ENCODE results near the gene PPP1R2. TPM values are rescaled to one million over a fixed set of nuclear protein-coding genes. Genes with fewer than 3 reads are reported as not detected.

Gene PPP1R2
- total and polyA plus RNA-seq, 2 experiments from 2014 or later = 63.0 to 474 TPM

DNA sequence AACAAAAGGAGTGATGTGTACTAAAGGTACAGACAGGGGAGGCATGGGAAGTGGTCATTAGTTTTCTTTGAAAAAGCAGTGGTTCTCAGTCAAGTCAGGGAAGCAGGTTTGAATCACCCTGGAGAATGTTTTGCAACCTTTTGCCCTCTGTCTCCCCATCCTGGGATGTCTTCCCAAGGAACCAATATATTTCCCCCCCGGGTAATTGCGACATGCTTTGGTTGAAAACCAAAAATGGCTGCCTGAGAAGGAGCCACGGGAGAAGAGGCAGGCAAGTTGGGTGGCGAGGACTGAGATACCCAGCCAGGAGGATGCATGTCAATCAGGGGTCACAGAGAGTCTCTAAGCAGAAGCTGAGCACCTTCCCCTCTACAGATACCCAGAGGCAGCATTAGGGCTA is 20.2 kb upstream of the PPP1R2 start:
- Histone ChIP-seq H3K36me3 (no peaks in the 10 kb centered on the region), H3K9me3 (ENCODE audit: low read depth) (no peaks in the 10 kb centered on the region), H3K4me3 (no peak overlapping the region), H3K4me1 (ENCODE audit: low read depth) (peaks cover 5% of the 10 kb centered on the region), H3K27ac (no peak overlapping the region), H3K27me3 (no peaks in the 10 kb centered on the region)
- TF ChIP-seq, protein P1, sequence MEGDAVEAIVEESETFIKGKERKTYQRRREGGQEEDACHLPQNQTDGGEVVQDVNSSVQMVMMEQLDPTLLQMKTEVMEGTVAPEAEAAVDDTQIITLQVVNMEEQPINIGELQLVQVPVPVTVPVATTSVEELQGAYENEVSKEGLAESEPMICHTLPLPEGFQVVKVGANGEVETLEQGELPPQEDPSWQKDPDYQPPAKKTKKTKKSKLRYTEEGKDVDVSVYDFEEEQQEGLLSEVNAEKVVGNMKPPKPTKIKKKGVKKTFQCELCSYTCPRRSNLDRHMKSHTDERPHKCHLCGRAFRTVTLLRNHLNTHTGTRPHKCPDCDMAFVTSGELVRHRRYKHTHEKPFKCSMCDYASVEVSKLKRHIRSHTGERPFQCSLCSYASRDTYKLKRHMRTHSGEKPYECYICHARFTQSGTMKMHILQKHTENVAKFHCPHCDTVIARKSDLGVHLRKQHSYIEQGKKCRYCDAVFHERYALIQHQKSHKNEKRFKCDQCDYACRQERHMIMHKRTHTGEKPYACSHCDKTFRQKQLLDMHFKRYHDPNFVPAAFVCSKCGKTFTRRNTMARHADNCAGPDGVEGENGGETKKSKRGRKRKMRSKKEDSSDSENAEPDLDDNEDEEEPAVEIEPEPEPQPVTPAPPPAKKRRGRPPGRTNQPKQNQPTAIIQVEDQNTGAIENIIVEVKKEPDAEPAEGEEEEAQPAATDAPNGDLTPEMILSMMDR (IDR thresholded peaks at IDR 0.05; ENCODE audit: low read depth, low read length) = no peak
- DNase-seq (ENCODE audit: low read depth in 1 of 2, low spot score in 1 of 2) = peak in 1 of 2 donors; percentile 11

GRCh38 chr3:195559723-195560409 is 16.7 kb upstream of the PPP1R2 start:
- no peaks in the 10 kb centered on the region for H3K36me3 ChIP-seq
- H3K4me1 ChIP-seq (ENCODE audit: low read depth) = no peaks in the 10 kb centered on the region
- no peak for DNase-seq (ENCODE audit: low read depth in 1 of 2, low spot score in 1 of 2)
- TF ChIP-seq, protein P1 (IDR thresholded peaks at IDR 0.05; ENCODE audit: low read depth, low read length) = no peak
- no peak overlapping the region for H3K27ac ChIP-seq
- H3K4me3 ChIP-seq = no peak overlapping the region
- H3K27me3 ChIP-seq = no peaks in the 10 kb centered on the region
- no peaks in the 10 kb centered on the region for H3K9me3 ChIP-seq (ENCODE audit: low read depth)

GRCh38 chr3:195558602-195559001 is 15.5 kb upstream of the PPP1R2 start:
- H3K4me3 ChIP-seq = no peak overlapping the region
- no peaks in the 10 kb centered on the region for H3K4me1 ChIP-seq (ENCODE audit: low read depth)
- peak; percentile 63 to 67 for DNase-seq (ENCODE audit: low read depth in 1 of 2, low spot score in 1 of 2)
- no peaks in the 10 kb centered on the region for H3K36me3 ChIP-seq
- H3K27ac ChIP-seq = no peak overlapping the region
- H3K9me3 ChIP-seq (ENCODE audit: low read depth) = no peaks in the 10 kb centered on the region
- no peaks in the 10 kb centered on the region for H3K27me3 ChIP-seq
- TF ChIP-seq, protein P1 (IDR thresholded peaks at IDR 0.05; ENCODE audit: low read depth, low read length) = peak; percentile 48

- Histone ChIP-seq H3K36me3 (no peaks in the 10 kb centered on the region), H3K4me3 (no peak overlapping the region), H3K9me3 (ENCODE audit: low read depth) (no peaks in the 10 kb centered on the region), H3K27ac (no peak overlapping the region), H3K27me3 (no peaks in the 10 kb centered on the region), H3K4me1 (ENCODE audit: low read depth) (no peaks in the 10 kb centered on the region)
- TF ChIP-seq, protein P1 (IDR thresholded peaks at IDR 0.05; ENCODE audit: low read depth, low read length) = no peak
- DNase-seq (ENCODE audit: low read depth in 1 of 2, low spot score in 1 of 2) = no peak
These were observed 14.2 kb upstream of the PPP1R2 start for GRCh38 chr3:195557322-195557721.

DNA sequence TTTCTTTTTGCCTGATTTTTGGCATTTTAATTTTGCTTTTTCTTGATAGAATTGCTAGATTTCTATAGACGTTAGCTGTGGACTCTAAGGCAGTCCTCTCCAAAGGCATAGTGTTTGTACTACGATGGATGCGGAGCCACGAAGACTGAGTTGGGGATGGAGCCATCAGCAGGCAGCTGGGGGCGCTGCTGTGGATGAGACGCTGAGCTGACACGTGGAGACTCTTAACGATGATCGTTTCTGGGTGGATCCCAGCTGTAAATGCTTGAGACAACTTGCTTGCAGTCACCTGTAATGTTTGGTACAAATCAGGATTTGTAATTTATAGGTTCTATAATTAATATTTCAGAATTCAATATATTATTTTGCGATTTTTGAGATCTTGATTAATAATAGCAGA is 13.3 kb upstream of the PPP1R2 start:
- no peak overlapping the region for H3K4me3 ChIP-seq
- no peaks in the 10 kb centered on the region for H3K9me3 ChIP-seq (ENCODE audit: low read depth)
- H3K27ac ChIP-seq = no peak overlapping the region
- DNase-seq (ENCODE audit: low read depth in 1 of 2, low spot score in 1 of 2) = peak; percentile 32 to 47
- no peaks in the 10 kb centered on the region for H3K4me1 ChIP-seq (ENCODE audit: low read depth)
- no peaks in the 10 kb centered on the region for H3K36me3 ChIP-seq
- no peaks in the 10 kb centered on the region for H3K27me3 ChIP-seq
- TF ChIP-seq, protein P1 (IDR thresholded peaks at IDR 0.05; ENCODE audit: low read depth, low read length) = peak; percentile 47

Measured in cardiac muscle cell (in vitro differentiated cells and primary cell).